Ishikawa (cell line): ENCODE results near the gene SCN9A.

ENCODE experiments used
- CEBPB ChIP-seq: IDR thresholded peaks from 2 replicates; pipeline ENCODE4 v1.6.1; 2012
- CREB1 ChIP-seq: IDR thresholded peaks from 2 replicates; pipeline ENCODE4 v1.6.1; 2012; ENCODE audit warnings: low read depth
- EGR1 ChIP-seq: IDR thresholded peaks from 2 replicates; pipeline ENCODE4 v1.6.1; 2012
- EP300 ChIP-seq: IDR thresholded peaks from 2 replicates; pipeline ENCODE4 v1.6.1; 2012; ENCODE audit warnings: borderline replicate concordance
- FOXM1 ChIP-seq: IDR thresholded peaks from 2 replicates; pipeline ENCODE4 v1.6.1; 2012; ENCODE audit warnings: low read depth, borderline replicate concordance
- NFIC ChIP-seq: IDR thresholded peaks from 2 replicates; pipeline ENCODE4 v1.6.1; 2012
- RAD21 ChIP-seq: IDR thresholded peaks from 2 replicates; pipeline ENCODE4 v1.6.1; 2012; ENCODE audit warnings: low read depth
- TAF1 ChIP-seq: IDR thresholded peaks from 2 replicates; pipeline ENCODE4 v1.6.1; 2012; ENCODE audit warnings: low read depth, mild to moderate bottlenecking
- TCF12 ChIP-seq: IDR thresholded peaks from 2 replicates; pipeline ENCODE4 v1.6.1; 2012; ENCODE audit warnings: low read depth
- TEAD4 ChIP-seq: IDR thresholded peaks from 2 replicates; pipeline ENCODE4 v1.6.1; 2012
- YY1 ChIP-seq: IDR thresholded peaks from 2 replicates; pipeline ENCODE4 v1.6.1; 2012; ENCODE audit warnings: low read depth
- ZBTB7A ChIP-seq: IDR thresholded peaks from 2 replicates; pipeline ENCODE4 v1.6.1; 2012; ENCODE audit warnings: low read depth
- TF ChIP-seq, protein P1 (sequence below): IDR thresholded peaks from 2 replicates; pipeline ENCODE4 v1.6.1; 2012
- TF ChIP-seq, protein P2 (sequence below): IDR thresholded peaks from 2 replicates; pipeline ENCODE4 v1.6.1; 2012; ENCODE audit warnings: low read depth, mild to moderate bottlenecking
- TF ChIP-seq, protein P3 (sequence below): IDR thresholded peaks from 2 replicates; pipeline ENCODE4 v1.6.1; 2012

SCN9A gene

DNA sequence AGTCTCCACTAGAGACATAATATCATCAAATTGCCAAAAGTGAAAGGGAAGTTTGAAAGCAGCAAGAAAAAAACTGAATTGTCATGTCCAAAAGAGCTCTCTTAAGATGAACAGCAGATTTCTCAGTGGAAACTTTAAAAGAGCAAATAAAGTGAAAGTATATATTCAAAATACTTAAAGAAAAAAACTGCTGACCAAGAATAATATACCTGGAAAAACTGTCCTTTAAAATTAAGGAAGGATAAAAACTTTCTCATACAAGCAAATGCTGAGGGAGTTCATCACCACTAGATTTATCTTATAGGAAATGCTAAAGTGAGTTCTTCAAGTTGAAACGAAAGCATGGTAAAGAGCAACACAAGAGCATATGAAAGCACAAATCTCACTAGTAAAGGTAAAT is 164.7 kb downstream of the SCN9A start:
- TF ChIP-seq EP300 (no peak), TEAD4 (no peak), FOXM1 (no peak), NFIC (no peak), CREB1 (no peak), EGR1 (no peak), TAF1 (no peak), TCF12 (no peak), CEBPB (no peak), YY1 (no peak), RAD21 (no peak), ZBTB7A (no peak)
- TF ChIP-seq, protein P1, sequence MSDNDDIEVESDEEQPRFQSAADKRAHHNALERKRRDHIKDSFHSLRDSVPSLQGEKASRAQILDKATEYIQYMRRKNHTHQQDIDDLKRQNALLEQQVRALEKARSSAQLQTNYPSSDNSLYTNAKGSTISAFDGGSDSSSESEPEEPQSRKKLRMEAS = no peak
- TF ChIP-seq, protein P2, sequence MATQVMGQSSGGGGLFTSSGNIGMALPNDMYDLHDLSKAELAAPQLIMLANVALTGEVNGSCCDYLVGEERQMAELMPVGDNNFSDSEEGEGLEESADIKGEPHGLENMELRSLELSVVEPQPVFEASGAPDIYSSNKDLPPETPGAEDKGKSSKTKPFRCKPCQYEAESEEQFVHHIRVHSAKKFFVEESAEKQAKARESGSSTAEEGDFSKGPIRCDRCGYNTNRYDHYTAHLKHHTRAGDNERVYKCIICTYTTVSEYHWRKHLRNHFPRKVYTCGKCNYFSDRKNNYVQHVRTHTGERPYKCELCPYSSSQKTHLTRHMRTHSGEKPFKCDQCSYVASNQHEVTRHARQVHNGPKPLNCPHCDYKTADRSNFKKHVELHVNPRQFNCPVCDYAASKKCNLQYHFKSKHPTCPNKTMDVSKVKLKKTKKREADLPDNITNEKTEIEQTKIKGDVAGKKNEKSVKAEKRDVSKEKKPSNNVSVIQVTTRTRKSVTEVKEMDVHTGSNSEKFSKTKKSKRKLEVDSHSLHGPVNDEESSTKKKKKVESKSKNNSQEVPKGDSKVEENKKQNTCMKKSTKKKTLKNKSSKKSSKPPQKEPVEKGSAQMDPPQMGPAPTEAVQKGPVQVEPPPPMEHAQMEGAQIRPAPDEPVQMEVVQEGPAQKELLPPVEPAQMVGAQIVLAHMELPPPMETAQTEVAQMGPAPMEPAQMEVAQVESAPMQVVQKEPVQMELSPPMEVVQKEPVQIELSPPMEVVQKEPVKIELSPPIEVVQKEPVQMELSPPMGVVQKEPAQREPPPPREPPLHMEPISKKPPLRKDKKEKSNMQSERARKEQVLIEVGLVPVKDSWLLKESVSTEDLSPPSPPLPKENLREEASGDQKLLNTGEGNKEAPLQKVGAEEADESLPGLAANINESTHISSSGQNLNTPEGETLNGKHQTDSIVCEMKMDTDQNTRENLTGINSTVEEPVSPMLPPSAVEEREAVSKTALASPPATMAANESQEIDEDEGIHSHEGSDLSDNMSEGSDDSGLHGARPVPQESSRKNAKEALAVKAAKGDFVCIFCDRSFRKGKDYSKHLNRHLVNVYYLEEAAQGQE = no peak
- TF ChIP-seq, protein P3, sequence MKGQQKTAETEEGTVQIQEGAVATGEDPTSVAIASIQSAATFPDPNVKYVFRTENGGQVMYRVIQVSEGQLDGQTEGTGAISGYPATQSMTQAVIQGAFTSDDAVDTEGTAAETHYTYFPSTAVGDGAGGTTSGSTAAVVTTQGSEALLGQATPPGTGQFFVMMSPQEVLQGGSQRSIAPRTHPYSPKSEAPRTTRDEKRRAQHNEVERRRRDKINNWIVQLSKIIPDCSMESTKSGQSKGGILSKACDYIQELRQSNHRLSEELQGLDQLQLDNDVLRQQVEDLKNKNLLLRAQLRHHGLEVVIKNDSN = no peak

DNA sequence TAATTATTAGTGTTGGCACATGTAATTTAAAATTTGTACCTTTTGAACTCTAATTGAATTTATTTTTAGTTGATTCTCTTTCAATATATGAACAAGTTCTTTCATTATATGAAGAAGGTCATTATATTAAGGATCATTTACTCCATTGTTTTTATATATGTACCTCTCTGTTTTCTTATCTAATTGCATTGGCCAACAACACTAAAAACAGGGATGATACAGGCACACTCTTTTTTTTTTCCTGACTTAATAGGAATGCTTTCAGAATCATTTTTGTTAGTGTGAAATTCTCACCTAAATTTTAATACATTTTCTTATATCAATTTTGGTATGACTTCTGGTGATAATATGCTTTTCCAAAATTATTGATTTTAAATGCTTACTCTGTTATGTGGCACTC is 173.0 kb downstream of the SCN9A start:
- no peak for TF ChIP-seq TCF12
- TF ChIP-seq FOXM1 = no peak
- TF ChIP-seq TEAD4 = no peak
- TF ChIP-seq RAD21 = no peak
- no peak for TF ChIP-seq CREB1
- TF ChIP-seq NFIC = no peak
- no peak for TF ChIP-seq EGR1
- no peak for TF ChIP-seq TAF1
- no peak for TF ChIP-seq YY1

DNA sequence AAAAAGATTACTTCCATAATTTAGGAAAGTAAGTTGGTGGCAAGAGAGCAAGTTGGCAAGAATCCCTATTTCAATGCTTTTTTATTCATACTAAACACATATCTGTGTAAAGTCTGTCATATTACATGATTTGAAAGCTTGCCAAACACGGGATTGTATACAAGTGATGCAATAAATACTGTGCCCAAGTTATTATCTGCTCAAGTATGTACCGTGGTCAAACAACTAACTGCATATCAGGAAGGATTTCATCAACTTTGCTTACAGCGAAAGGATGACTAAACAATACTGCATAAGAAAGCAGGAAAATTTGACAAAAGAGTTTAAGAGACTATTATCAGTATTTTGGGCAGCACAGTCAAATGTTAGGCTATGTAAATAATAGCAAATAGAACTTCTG is 178.3 kb downstream of the SCN9A start:
- TF ChIP-seq, protein P2 = no peak
- no peak for TF ChIP-seq FOXM1
- TF ChIP-seq EP300 = no peak

DNA sequence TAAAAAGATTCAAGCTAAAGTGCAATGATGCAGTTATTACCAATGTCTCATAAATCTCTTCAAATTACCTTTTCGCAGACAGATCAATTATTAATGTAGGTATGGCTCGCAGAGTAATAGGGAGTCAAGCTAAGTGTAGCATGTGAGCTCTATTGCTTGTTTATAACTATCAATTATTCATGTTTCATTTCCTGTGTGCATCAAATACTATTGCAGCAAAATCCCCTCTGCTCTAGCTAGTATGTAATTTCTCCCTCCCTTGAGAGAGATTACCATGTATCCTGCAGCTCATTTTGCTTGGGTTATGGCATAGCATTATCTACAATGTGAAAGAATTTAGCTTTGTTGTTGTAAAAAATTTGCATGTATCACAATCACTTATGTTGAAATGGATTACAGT is 182.3 kb downstream of the SCN9A start:
- TF ChIP-seq FOXM1 = no peak
- no peak for TF ChIP-seq TAF1
- TF ChIP-seq, protein P1 = no peak
- TF ChIP-seq, protein P3 = no peak
- no peak for TF ChIP-seq ZBTB7A
- TF ChIP-seq CEBPB = no peak
- TF ChIP-seq CREB1 = no peak
- no peak for TF ChIP-seq NFIC
- TF ChIP-seq TCF12 = no peak
- TF ChIP-seq TEAD4 = no peak
- TF ChIP-seq RAD21 = no peak
- TF ChIP-seq EP300 = no peak
- no peak for TF ChIP-seq YY1
- no peak for TF ChIP-seq EGR1
- TF ChIP-seq, protein P2 = no peak

DNA sequence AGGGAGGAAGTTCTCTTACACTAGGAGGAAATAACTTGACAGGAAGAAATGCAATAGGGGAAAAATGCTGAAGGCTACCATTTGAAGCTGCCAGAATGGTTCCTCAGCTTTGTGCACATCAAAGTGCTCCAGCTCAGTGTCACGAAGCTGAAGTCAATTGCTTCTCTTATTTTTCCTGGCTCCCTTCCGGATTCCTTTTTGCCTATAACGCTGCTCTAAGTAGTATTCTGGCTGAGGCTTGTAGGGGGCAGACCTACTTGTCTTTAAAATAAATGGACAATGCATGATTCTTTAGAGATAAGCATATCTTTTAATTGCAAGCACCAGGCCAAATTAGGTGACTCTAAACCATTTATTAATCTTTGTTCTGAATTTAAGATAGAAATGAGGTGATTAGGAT is 187.7 kb downstream of the SCN9A start:
- TF ChIP-seq CREB1 = no peak
- TF ChIP-seq NFIC = no peak
- no peak for TF ChIP-seq TCF12
- TF ChIP-seq, protein P2 = no peak
- TF ChIP-seq CEBPB = no peak
- no peak for TF ChIP-seq TAF1
- TF ChIP-seq, protein P1 = no peak
- no peak for TF ChIP-seq EP300
- TF ChIP-seq YY1 = no peak
